ENCODE measurements around the gene C19orf33.
A peak's percentile ranks its signal among the peaks of the same experiment; 100 is the strongest.

Gene C19orf33

DNA sequence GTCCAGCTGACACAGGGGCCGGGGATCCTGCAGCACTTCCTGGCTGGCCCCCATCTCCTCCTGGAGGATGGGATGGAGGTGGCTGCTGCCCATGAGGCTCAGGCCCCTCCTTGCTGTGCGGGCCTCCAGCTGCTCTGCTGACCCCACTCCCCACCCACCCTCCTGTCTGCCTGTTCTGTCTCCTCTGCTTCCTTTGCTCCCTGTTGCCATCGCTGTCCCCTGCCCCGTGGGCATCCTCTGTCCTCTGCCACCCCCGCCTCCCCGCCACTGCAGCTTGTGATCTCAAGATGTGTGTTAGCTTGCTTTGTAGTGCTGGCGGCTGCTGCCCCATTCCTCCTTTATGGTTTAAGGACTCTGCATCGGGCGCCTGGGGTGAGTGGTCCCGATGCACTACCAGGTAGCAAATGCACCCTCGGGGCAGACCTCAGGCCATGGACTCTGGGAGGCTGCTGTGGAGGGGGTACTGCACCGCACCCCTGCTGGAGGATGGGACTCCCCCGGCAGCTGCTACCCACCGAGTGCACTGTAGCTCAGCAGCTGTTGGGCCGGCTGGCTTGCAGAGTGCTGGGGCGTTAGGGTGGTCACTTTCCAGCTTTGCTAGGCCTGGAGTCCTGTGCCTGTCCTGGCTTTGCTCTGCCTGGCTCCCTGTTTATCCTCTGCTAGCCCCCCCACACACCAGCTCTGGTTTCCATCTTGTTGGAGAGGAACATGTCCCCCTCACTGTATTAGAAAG is 15.8 kb upstream of the C19orf33 start:
- TF ChIP-seq GATA1 (IDR thresholded peaks at IDR 0.05; ENCODE audit: low read depth, low read length) = no peak
- no peak for TF ChIP-seq POLR2A (IDR thresholded peaks at IDR 0.05; ENCODE audit: low read length)
- DNase-seq = no peak

DNA sequence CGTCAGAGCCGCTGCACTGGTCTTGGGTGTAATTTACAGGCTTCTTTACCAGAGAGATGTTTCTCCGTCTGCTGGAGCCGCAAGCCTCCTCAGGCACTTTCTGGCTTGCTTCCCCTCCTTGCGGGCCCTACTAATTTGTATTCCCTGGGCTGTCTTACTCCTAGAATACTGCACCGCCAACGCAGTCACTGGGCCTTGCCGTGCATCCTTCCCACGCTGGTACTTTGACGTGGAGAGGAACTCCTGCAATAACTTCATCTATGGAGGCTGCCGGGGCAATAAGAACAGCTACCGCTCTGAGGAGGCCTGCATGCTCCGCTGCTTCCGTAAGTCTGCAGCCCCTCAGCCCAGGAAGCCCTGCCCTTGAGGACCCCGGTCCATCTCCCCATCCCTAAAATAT is 14.1 kb upstream of the C19orf33 start:
- DNase-seq = no peak
- no peak for TF ChIP-seq POLR2A (IDR thresholded peaks at IDR 0.05; ENCODE audit: low read length)
- no peak for TF ChIP-seq GATA1 (IDR thresholded peaks at IDR 0.05; ENCODE audit: low read depth, low read length)

DNA sequence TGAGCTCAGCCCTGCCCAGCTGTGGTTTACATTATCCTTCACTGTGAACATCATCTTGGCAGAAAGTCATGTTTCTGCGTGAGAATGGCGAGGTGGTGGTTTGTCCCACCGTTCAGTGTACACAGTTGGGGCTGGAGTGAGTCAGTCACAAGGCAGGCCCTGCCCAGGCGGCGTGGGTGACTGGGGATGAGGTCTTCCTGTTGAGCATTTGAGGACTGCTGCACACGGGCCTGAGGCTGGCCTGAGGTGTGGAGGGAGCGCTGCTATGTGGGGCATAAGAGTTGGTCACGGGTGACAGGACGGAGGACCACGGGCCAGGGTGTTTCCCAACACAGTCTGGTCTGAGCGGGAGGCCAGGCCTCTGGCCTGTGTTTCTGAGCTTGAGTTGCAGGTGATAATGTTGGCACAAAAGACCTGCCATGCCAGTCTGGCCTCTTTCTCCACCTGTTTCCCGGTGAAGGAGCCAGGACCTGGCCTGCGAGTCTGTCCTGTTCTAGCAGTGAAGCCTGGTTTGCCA is 13.4 kb upstream of the C19orf33 start:
- no peak for DNase-seq
- TF ChIP-seq GATA1 (IDR thresholded peaks at IDR 0.05; ENCODE audit: low read depth, low read length) = no peak
- TF ChIP-seq POLR2A (IDR thresholded peaks at IDR 0.05; ENCODE audit: low read length) = no peak

DNA sequence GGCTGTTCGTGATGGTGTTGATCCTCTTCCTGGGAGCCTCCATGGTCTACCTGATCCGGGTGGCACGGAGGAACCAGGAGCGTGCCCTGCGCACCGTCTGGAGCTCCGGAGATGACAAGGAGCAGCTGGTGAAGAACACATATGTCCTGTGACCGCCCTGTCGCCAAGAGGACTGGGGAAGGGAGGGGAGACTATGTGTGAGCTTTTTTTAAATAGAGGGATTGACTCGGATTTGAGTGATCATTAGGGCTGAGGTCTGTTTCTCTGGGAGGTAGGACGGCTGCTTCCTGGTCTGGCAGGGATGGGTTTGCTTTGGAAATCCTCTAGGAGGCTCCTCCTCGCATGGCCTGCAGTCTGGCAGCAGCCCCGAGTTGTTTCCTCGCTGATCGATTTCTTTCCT is 12.2 kb upstream of the C19orf33 start:
- TF ChIP-seq GATA1 (IDR thresholded peaks at IDR 0.05; ENCODE audit: low read depth, low read length) = no peak
- no peak for TF ChIP-seq POLR2A (IDR thresholded peaks at IDR 0.05; ENCODE audit: low read length)
- DNase-seq = no peak

DNA sequence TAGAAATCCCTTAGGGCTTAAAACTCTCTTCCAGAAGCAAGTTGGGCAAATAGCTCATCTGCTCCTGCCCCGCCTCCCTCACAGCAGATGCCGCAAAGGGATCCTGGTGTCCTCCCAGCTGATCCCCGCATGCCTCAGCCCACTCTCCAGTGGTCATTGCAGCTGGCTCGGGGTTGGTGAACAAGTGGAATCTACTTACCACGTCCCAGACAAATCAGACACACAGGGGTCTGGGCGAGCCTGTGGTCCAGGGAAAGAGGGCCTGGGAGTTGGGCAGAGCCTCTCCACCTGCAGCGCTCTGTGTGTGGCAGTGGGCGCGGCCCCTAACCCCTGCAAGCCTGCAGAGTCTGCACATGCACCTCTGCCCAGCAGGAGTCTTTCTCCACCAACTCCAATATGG is 10.8 kb upstream of the C19orf33 start:
- no peak for TF ChIP-seq GATA1 (IDR thresholded peaks at IDR 0.05; ENCODE audit: low read depth, low read length)
- TF ChIP-seq POLR2A (IDR thresholded peaks at IDR 0.05; ENCODE audit: low read length) = no peak
- no peak for DNase-seq

DNA sequence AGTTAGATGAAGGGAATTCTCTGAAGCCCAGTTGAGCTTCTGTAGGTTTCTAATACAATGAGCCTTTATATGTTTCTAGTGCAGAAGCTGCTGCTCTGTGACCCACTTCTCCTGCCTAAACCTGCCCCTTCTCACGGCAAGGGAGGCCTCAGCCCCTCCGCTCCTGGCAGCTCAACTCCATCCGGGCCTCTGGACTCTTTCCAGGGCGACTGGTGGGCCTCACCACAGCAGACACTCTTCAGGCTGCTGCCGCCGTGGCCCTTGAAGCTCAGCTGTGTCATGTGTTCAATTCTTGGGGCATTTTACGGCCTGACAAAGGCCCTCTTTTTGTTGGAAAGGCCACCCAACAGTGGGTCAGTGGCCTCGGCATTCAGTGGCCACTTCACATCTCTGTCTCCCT is 10.0 kb upstream of the C19orf33 start:
- TF ChIP-seq POLR2A (IDR thresholded peaks at IDR 0.05; ENCODE audit: low read length) (no peak), GATA1 (IDR thresholded peaks at IDR 0.05; ENCODE audit: low read depth, low read length) (no peak)
- no peak for DNase-seq

DNA sequence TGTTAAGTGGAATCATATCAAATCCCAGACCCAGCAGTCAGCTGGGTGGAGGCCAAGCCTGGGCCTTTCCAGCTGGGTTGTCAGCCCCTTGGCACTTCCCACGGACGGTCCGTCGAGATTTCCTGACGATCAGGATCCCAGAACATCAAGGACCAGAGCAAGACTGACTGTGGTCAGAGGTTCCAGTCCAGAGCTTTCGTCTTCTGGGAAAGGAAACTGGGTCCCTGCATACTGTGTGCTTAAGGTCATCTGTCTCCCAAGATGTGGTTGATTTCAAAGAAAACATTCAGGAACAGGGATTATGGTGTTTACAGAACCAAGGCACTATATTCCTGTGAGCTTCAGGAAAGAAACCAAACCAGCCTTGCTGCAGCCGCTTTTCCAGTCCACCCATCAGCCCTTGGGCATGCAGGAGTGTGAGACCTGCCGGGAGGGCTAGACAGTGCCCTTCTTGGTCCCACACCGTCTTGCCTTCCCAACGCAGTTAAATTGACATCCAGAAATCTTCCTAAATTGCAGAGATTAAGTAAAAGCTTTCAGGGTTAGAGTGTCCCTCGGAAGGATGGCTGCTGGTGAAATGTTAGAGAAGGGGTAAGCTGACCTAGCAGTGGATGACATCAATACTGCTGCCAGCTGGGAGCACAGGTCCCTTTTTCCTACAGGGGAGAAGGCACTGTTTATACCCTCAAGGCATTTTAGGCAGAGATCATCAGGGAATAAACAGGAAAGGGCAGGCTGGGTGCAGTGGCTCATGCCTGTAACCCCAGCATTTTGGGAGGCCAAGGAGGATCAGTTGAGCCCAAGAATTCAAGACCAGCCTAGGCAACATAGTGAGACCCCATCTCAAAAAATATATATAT is 5.0 kb upstream of the C19orf33 start:
- no peak for DNase-seq
- TF ChIP-seq POLR2A (IDR thresholded peaks at IDR 0.05; ENCODE audit: low read length) (no peak), GATA1 (IDR thresholded peaks at IDR 0.05; ENCODE audit: low read depth, low read length) (no peak)

DNA sequence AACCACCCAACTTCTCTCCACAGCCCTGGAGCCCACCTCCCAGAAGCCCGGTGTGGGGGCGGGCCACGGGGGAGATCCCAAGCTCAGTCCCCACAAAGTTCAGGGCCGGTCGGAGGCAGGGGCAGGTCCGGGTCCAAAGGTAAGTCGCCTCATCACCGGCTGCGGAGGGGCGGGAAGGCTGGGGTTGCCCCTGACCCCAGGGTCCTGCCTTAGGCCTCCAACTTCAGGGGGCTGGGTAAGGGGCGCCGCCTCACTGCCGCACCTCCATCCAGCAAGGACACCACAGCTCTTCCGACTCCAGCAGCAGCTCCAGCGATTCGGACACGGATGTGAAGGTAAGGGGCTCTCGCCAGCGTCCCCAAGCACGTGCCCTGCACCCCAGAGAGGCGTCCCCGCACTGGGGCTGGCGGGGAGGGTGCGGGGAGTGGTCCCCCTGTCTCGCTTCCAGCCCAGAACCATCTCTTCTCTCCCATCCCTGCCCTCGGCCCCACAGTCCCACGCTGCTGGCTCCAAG is 358 bp downstream of the C19orf33 start:
- TF ChIP-seq POLR2A (IDR thresholded peaks at IDR 0.05; ENCODE audit: low read length) (no peak), GATA1 (IDR thresholded peaks at IDR 0.05; ENCODE audit: low read depth, low read length) (no peak)
- DNase-seq = no peak

DNA sequence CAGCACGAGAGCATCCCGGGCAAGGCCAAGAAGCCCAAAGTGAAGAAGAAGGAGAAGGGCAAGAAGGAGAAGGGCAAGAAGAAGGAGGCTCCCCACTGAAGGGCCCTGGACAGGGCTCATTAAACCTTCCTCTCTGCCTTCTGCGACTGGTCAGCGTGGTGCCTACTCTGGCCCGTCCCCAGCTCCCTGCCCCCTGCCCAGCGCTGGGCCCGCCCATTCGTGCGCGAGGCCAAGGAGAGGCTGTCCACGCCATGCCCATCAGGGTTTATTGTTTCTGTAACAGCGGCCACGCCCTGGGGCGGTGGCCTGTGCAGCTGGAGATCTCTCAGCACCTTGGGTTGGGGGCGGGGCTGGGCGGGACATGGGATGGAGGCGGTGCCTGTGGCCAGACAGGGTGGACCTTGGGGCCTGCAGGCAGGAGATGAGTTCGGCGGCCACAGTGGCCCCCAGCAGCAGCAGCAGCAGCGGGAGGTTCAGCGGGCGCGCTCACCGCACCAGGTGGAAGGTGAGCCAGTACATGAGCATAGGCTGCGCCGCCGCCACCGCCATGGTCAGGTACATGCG is 897 bp downstream of the C19orf33 start:
- TF ChIP-seq GATA1 (IDR thresholded peaks at IDR 0.05; ENCODE audit: low read depth, low read length) (no peak), POLR2A (IDR thresholded peaks at IDR 0.05; ENCODE audit: low read length) (no peak)
- peak; percentile 33 to 67 for DNase-seq

DNA sequence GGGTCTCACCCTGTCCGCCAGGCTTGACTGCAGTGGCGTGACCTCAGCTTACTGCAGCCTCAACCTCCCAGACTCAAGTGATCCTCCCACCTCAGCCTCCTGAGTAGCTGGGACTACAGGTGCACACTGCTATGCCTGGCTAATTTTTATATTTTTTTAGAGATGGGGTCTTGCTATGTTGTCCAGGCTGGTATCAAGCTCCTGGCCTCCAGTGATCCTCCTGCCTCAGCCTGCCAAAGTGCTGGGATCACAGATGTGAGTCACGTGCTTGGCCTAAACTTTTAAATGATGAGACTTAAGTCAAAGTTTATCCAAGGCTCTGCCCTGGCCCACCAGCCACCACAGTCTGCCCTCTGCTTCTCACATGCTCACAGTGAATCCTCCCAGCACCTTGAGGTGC is 2.2 kb downstream of the C19orf33 start:
- no peak for TF ChIP-seq POLR2A (IDR thresholded peaks at IDR 0.05; ENCODE audit: low read length)
- TF ChIP-seq GATA1 (IDR thresholded peaks at IDR 0.05; ENCODE audit: low read depth, low read length) = no peak
- no peak for DNase-seq

DNA sequence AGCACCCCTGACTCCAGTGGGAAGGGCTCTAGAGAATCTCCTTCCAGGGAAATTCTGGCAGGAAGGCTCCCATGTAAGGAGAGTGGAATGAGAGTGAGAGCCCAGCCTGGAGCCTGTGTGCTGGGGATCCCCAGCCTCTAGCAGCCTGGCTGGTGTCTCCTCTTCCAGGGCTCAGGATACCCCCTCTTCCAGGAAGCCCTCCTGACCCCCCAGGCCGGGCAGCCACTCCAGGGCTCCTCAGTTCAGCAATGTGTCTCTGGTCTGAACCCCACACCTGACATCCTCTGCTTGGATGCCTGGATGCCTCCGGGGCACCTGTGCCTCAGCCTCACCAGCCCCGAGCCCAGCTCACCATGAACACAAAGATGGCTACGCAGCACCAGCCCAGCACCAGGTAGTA is 3.0 kb downstream of the C19orf33 start:
- TF ChIP-seq GATA1 (IDR thresholded peaks at IDR 0.05; ENCODE audit: low read depth, low read length) (no peak), POLR2A (IDR thresholded peaks at IDR 0.05; ENCODE audit: low read length) (no peak)
- no peak for DNase-seq

DNA sequence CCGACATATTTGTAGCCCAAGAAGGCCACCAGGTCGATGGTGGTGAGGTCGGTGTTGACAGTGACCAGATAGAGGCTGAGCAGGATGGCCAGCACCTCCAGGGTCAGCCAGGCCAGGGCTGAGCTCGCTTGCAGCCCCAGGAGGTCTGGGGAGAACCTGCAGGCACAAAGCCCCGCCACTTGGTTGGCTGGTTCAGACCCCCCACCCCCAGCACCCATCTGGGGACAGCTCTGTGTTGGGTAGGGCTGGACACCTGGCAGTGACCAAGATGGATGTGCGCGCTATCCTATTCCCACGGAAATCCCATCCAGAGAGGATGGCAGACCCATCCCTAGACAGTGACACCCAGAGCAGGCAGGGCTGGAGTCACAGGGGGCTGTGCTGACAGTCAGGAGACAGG is 3.5 kb downstream of the C19orf33 start:
- TF ChIP-seq POLR2A (IDR thresholded peaks at IDR 0.05; ENCODE audit: low read length) (no peak), GATA1 (IDR thresholded peaks at IDR 0.05; ENCODE audit: low read depth, low read length) (no peak)
- DNase-seq = no peak

DNA sequence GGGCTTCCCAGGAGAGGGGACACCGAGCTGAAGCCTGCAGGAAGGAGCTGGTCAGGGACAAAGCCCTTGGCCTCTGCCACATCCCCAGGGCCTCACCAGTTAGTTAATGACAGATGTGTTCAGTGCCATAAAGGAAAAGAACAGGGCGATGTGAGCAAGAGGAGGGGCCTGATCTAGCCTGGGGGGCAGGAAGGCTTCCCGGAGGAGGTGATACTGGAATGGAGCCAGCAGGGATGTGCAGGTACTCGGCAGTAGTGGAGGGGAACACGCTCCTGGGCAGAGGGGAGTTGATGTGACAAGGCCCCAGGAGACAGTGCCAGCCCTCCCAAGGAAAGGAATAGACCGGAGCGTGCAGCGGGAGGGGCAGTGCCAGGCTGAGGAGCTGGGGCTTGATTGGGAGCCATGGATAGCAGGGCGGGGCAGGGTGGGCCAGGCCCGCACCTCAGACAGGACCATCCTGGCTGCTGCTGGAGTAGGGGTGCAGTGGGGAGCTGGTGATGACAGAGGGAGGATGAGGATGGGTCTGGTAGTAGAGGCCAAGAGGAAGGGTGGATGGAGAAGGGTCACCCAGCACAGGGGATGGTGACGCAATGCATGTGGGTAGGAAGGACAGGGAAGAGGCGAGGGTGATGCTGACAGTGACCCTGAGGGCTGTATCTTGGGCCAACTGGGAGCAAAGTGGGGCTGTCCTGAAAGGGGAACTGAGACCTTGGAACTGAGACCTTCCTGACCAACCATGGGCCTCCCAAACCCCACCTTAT is 4.1 kb downstream of the C19orf33 start:
- no peak for DNase-seq
- TF ChIP-seq GATA1 (IDR thresholded peaks at IDR 0.05; ENCODE audit: low read depth, low read length) (no peak), POLR2A (IDR thresholded peaks at IDR 0.05; ENCODE audit: low read length) (no peak)
